HepG2 (cell line): ENCODE results near the gene ALPK3. TPM values are rescaled to one million over a fixed set of nuclear protein-coding genes. Genes with fewer than 3 reads are reported as not detected.

Experiments used
- EEA1 ChIP-seq: sonication (generic); formaldehyde crosslinking; IDR thresholded peaks from 2 replicates; pipeline ENCODE4 v1.5.1; 2020; ENCODE audit warnings: mild to moderate bottlenecking, missing genetic modification reagents, borderline replicate concordance
- MED1 ChIP-seq: sonication (generic); formaldehyde crosslinking; IDR thresholded peaks from 2 replicates; pipeline ENCODE4 v1.4.0; 2020; ENCODE audit warnings: missing genetic modification reagents
- NKX3-1 ChIP-seq: sonication (generic); formaldehyde crosslinking; IDR thresholded peaks from 2 replicates; pipeline ENCODE4 v1.5.0; 2020; ENCODE audit warnings: missing genetic modification reagents
- SP140L ChIP-seq: sonication (generic); formaldehyde crosslinking; IDR thresholded peaks from 2 replicates; pipeline ENCODE4 v1.4.0; 2020; ENCODE audit warnings: missing genetic modification reagents, borderline replicate concordance
- polyA plus RNA-seq, 8 experiments: library from polyadenylated mRNA; depleted of rRNA in 3 of 8; stranded (reverse) in 7 of 8; unstranded in 1 of 8; fragments of >200 nt; fragmentation: Illumina TruSeq in 4 of 8; extraction: Trizol in 4 of 8; gene quantifications; 2 replicates each; pipeline versions ENCODE4 v1.2.1 to v1.2.3, GENCODE V29; 2011 to 2016; ENCODE audit warnings: low read depth in 4 of 8, missing spikeins in 1 of 8, mixed read lengths in 1 of 8; ENCODE audit not compliant: insufficient read depth in 1 of 8
- total RNA-seq, 5 experiments: library from RNA; depleted of rRNA; stranded (reverse); fragments of >200 nt; fragmentation: Illumina TruSeq; extraction: Trizol; gene quantifications; 2 replicates each; pipeline ENCODE4 v1.2.3, GENCODE V29; 2016; ENCODE audit warnings: low read depth in 1 of 5
- TF ChIP-seq, protein P1 (sequence below): sonication (generic); formaldehyde crosslinking; IDR thresholded peaks from 2 replicates; pipeline ENCODE4 v1.4.0; 2020; ENCODE audit warnings: mild to moderate bottlenecking, missing genetic modification reagents
- TF ChIP-seq, protein P2 (sequence below): sonication (generic); formaldehyde crosslinking; IDR thresholded peaks from 2 replicates; pipeline ENCODE4 v1.5.0; 2020; ENCODE audit warnings: mild to moderate bottlenecking, missing genetic modification reagents

Gene ALPK3
- total and polyA plus RNA-seq, 2 of the 13 experiments (the other 11 are each of a cell fraction or from before 2014, with no cell fraction given) = 0.04 to 0.42 TPM

DNA sequence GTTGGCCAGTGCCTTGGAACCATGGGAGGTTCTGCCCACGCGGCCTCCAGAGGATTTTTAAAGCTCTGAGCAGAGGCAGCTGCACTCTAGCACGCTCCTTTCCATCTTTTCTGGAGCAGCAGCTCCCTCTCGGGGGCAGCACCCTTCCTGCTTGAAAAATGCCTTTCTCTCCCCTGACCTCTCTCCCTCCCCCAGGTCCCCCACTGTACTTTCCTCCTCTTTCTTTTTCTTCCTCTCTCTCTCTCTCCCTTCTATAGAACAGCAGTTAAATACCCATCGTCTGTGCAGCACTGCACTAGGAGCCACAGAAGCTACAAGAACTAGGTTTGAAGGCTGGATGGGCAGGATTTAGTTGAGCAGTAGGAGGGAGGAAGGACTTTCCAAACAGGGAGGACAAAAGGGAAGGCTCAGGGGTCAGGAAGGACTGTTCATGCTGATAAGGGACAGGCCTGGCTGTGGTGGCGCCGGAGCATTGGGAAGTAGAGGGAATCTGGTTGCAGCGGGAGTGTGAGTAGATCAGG lies 4.4 kb downstream of the ALPK3 start (continued):
- TF ChIP-seq, protein P1, sequence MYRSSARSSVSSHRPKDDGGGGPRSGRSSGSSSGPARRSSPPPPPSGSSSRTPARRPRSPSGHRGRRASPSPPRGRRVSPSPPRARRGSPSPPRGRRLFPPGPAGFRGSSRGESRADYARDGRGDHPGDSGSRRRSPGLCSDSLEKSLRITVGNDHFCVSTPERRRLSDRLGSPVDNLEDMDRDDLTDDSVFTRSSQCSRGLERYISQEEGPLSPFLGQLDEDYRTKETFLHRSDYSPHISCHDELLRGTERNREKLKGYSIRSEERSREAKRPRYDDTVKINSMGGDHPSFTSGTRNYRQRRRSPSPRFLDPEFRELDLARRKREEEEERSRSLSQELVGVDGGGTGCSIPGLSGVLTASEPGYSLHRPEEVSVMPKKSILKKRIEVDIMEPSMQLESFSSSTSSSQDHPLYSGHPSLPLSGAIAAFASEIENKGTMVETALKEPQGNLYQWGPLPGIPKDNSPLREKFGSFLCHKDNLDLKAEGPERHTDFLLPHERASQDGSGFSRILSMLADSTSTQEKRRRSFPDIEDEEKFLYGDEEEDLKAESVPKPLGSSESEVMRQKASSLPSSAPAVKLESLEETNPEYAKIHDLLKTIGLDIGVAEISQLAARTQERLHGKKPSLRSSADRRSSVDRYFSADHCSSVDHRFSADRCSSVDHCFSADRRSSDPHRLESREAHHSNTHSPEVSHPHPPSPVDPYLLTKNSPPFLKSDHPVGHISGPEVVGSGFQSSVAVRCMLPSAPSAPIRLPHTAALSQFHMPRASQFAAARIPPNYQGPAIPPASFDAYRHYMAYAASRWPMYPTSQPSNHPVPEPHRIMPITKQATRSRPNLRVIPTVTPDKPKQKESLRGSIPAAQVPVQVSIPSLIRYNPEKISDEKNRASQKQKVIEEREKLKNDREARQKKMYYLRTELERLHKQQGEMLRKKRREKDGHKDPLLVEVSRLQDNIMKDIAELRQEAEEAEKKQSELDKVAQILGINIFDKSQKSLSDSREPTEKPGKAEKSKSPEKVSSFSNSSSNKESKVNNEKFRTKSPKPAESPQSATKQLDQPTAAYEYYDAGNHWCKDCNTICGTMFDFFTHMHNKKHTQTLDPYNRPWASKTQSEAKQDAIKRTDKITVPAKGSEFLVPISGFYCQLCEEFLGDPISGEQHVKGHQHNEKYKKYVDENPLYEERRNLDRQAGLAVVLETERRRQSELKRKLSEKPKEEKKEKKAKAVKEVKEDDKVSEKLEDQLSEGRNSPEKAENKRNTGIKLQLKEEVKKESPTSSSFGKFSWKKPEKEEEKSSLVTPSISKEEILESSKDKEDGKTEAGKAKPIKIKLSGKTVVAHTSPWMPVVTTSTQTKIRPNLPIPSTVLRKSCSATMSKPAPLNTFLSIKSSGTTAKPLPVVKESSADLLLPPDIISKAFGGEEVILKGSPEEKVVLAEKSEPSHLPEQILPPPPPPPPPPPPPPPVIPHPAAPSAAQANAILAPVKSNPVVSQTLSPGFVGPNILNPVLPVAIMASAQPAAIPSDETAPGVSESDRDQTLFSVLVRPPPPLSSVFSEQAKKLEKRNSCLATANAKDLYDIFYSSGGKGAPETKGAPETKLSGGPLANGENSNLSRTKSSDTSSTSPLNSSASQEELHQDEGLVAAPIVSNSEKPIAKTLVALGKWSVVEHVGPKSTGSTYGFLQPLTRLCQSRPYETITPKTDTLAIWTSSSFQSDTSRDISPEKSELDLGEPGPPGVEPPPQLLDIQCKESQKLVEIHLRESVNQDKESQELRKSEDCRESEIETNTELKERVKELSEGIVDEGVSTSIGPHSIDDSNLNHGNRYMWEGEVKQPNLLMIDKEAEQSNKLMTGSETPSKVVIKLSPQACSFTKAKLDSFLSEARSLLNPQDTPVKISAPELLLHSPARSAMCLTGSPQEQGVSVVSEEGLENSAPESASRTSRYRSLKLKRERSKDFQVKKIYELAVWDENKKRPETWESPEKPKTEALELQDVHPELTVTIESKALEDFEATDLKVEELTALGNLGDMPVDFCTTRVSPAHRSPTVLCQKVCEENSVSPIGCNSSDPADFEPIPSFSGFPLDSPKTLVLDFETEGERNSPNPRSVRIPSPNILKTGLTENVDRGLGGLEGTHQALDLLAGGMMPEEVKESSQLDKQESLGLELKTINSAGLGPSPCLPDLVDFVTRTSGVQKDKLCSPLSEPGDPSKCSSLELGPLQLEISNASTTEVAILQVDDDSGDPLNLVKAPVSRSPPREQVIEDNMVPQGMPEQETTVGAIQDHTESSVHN (CRISPR knock-in tag) = no peak
- peak; percentile 37; the same call in 1 of the 2 replicates for TF ChIP-seq MED1 (CRISPR knock-in tag)
- TF ChIP-seq, protein P2, sequence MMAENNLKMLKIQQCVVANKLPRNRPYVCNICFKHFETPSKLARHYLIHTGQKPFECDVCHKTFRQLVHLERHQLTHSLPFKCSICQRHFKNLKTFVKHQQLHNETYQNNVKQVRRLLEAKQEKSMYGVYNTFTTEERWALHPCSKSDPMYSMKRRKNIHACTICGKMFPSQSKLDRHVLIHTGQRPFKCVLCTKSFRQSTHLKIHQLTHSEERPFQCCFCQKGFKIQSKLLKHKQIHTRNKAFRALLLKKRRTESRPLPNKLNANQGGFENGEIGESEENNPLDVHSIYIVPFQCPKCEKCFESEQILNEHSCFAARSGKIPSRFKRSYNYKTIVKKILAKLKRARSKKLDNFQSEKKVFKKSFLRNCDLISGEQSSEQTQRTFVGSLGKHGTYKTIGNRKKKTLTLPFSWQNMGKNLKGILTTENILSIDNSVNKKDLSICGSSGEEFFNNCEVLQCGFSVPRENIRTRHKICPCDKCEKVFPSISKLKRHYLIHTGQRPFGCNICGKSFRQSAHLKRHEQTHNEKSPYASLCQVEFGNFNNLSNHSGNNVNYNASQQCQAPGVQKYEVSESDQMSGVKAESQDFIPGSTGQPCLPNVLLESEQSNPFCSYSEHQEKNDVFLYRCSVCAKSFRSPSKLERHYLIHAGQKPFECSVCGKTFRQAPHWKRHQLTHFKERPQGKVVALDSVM (CRISPR knock-in tag) = peak; percentile 43; the same call in 1 of the 2 replicates
- TF ChIP-seq EEA1 = no peak
- TF ChIP-seq NKX3-1 (CRISPR knock-in tag) = no peak
- TF ChIP-seq SP140L (CRISPR knock-in tag) = no peak
